Neuronal stem cell (in vitro differentiated cells): ENCODE results near the gene CHMP1A. TPM values are rescaled to one million over a fixed set of nuclear protein-coding genes. Genes with fewer than 3 reads are reported as not detected.

ENCODE experiments used
- DNase-seq: peaks from one replicate; pipeline ENCODE4 v3.0.0-alpha.2; 2013; ENCODE audit warnings: low spot score
- H2AFZ ChIP-seq: one replicate; pipeline ENCODE4 v1.6.1; 2013; ENCODE audit warnings: mild to moderate bottlenecking, low read length, inconsistent platforms
- H2AK5ac ChIP-seq: 2 replicates; pipeline ENCODE4 v1.6.1; 2013; ENCODE audit warnings: low read depth, mild to moderate bottlenecking, inconsistent platforms, low read length, moderate library complexity, mixed read lengths
- H2BK120ac ChIP-seq: 2 replicates; pipeline ENCODE4 v1.6.1; 2013; ENCODE audit warnings: low read depth, mild to moderate bottlenecking, inconsistent platforms, low read length, moderate library complexity, mixed read lengths
- H2BK12ac ChIP-seq: one replicate; pipeline ENCODE4 v1.6.1; 2013; ENCODE audit warnings: low read length, inconsistent platforms
- H2BK15ac ChIP-seq: 2 replicates; pipeline ENCODE4 v1.6.1; 2013; ENCODE audit warnings: mild to moderate bottlenecking, low read length, inconsistent platforms, mixed read lengths
- H2BK5ac ChIP-seq: one replicate; pipeline ENCODE4 v1.6.1; 2013; ENCODE audit warnings: inconsistent platforms, mild to moderate bottlenecking, low read length, moderate library complexity
- H3K14ac ChIP-seq: one replicate; pipeline ENCODE4 v1.6.1; 2013; ENCODE audit warnings: low read length, inconsistent platforms
- H3K18ac ChIP-seq: 2 replicates; pipeline ENCODE4 v1.6.1; 2013; ENCODE audit warnings: low read length, inconsistent platforms
- H3K23ac ChIP-seq: 2 replicates; pipeline ENCODE4 v1.6.1; 2013; ENCODE audit warnings: low read depth, mild to moderate bottlenecking, mixed read lengths, low read length, inconsistent platforms; ENCODE audit not compliant: poor library complexity
- H3K27ac ChIP-seq: replicated peaks from 3 replicates; pipeline ENCODE4 v1.5.1; 2013; ENCODE audit warnings: low read length, inconsistent platforms
- H3K27me3 ChIP-seq, 3 experiments: 2 replicates each; pipeline ENCODE4 v1.6.1; 2013; ENCODE audit warnings: low read length in 3 of 3, mild to moderate bottlenecking in 2 of 3, inconsistent platforms in 1 of 3, low read depth in 1 of 3, mixed read lengths in 1 of 3, moderate library complexity in 1 of 3; ENCODE audit not compliant: control insufficient read depth in 3 of 3, insufficient read depth in 3 of 3
- H3K36me3 ChIP-seq, 2 donors: replicated peaks in 1 of 2; 2 replicates each; pipeline ENCODE4 v1.6.1; 2013; ENCODE audit warnings: low read length in 2 of 2; ENCODE audit not compliant: control insufficient read depth in 2 of 2, insufficient read depth in 2 of 2
- H3K4ac ChIP-seq: 2 replicates; pipeline ENCODE4 v1.6.1; 2013; ENCODE audit warnings: inconsistent platforms, mild to moderate bottlenecking, low read length, moderate library complexity
- H3K4me1 ChIP-seq, 2 donors: 1 replicate in 1 of 2; 2 replicates in 1 of 2; pipeline ENCODE4 v1.6.1; 2013; ENCODE audit warnings: low read length in 2 of 2, low read depth in 1 of 2; ENCODE audit not compliant: control insufficient read depth in 2 of 2, insufficient read depth in 1 of 2
- H3K4me2 ChIP-seq: one replicate; pipeline ENCODE4 v1.6.1; 2013; ENCODE audit warnings: mild to moderate bottlenecking, low read length, inconsistent platforms; ENCODE audit not compliant: insufficient read depth, poor library complexity, severe bottlenecking
- H3K4me3 ChIP-seq, 2 donors: 2 replicates each; pipeline ENCODE4 v1.5.1; 2013; ENCODE audit warnings: low read length in 2 of 2, mild to moderate bottlenecking in 2 of 2, inconsistent platforms in 1 of 2, moderate library complexity in 1 of 2
- H3K79me1 ChIP-seq: one replicate; pipeline ENCODE4 v1.6.1; 2013; ENCODE audit warnings: low read depth, mild to moderate bottlenecking, inconsistent platforms, low read length, moderate library complexity
- H3K9ac ChIP-seq: one replicate; pipeline ENCODE4 v1.6.1; 2013; ENCODE audit warnings: mild to moderate bottlenecking, low read depth, low read length, inconsistent platforms; ENCODE audit not compliant: poor library complexity
- H3K9me3 ChIP-seq, 2 donors: replicated peaks in 1 of 2; 2 replicates each; pipeline versions ENCODE3 to v1.6.1; 2013; ENCODE audit warnings: low read length in 2 of 2, mild to moderate bottlenecking in 2 of 2, inconsistent platforms in 1 of 2, low read depth in 1 of 2, mixed read lengths in 1 of 2, moderate library complexity in 1 of 2; ENCODE audit not compliant: control insufficient read depth in 2 of 2, insufficient read depth in 1 of 2
- H4K8ac ChIP-seq: one replicate; pipeline ENCODE4 v1.6.1; 2013; ENCODE audit warnings: low read depth, mild to moderate bottlenecking, inconsistent platforms, low read length, moderate library complexity
- H4K91ac ChIP-seq: one replicate; pipeline ENCODE4 v1.6.1; 2013; ENCODE audit warnings: low read length, low read depth, mild to moderate bottlenecking, inconsistent platforms; ENCODE audit not compliant: poor library complexity
- WGBS, 2 donors: extraction: QIAGEN DNeasy Blood & Tissue Kit; methylation state at CpG; one replicate each; pipeline ENCODE4 v1.1.7; 2013; ENCODE audit warnings: missing lambda C conversion rate in 2 of 2, mixed read lengths in 1 of 2; ENCODE audit not compliant: insufficient read length in 2 of 2, insufficient replicate concordance in 1 of 2; ENCODE audit errors: extremely low coverage in 2 of 2; 5-methylcytosine and 5-hydroxymethylcytosine counted together
- polyA plus RNA-seq, 2 experiments: library from polyadenylated mRNA; stranded (reverse); fragments of 200-250 nt; gene quantifications; one replicate each; pipeline ENCODE4 v1.2.3, GENCODE V29; 2013

CHMP1A gene
- 44.9 TPM for polyA plus RNA-seq (2013, experiment 1 of 2)
- polyA plus RNA-seq (2013, experiment 2 of 2), result 44.1 TPM

DNA sequence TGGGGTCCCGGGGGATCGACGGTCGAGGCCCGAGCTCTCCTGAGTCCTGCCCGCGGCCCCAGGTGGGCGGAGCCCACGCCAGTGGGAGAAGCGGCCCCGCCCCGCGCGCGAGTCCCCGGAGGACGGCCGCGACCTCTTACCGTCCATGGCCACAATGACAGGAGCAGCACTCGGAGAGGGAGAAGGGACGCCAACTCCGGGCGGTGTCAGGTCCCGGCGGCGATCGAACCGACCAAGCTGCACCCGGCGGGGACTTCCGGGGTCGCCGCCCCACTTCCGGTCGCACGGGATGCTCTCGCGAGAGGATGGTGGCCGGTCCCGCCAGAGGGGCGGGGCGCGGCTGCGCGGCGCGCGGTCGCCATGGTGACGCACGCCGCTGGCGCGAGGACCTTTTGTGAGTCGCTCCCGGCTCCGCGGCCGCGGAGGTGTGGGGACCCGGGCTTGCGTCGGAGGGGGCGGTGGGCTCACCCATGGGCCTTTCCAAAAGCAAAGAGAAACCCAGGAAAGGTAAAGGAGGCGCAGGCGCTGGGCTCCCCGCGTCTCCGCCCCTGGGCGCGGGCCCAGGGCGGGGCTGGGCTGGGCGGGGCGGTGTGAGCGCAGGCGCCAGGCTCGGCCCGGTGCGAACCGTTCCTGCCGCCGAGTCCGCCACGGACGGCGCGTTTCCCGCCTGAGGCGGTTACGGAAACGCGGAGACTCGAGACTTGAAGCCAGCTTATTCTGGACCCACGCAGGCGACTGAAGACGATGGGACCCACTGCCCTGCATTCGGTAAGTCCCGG lies at the start of gene CHMP1A, which contains the start of gene SPATA33:
CHMP1A (minus strand) TSS at position 267 of the 779 bp plus-strand sequence; CDS start at position 147, 120 bp downstream.
SPATA33 (plus strand) TSS at position 395 of the 779 bp plus-strand sequence; CDS start at position 471, 76 bp downstream.
- Histone ChIP-seq H3K23ac (peak within 1 kb of the TSS; percentile 97), H3K18ac (peak within 1 kb of the TSS; percentile 97), H2BK12ac (no peak within 1 kb of the TSS), H3K36me3 (peaks cover 26 to 53% of the 10 kb centered on the region in 2 donors), H4K91ac (no peak within 1 kb of the TSS), H3K4ac (no peak within 1 kb of the TSS), H4K8ac (peak within 1 kb of the TSS; percentile 93), H3K14ac (peak within 1 kb of the TSS; percentile 100), H3K27ac (peak within 1 kb of the TSS; percentile 79), H3K9ac (peak within 1 kb of the TSS; percentile 99), H3K4me1 (peaks cover 4 to 8% of the 10 kb centered on the region in 2 donors), H3K4me3 (peak within 1 kb of the TSS; percentile 80 to 99), H3K4me2 (peak within 1 kb of the TSS; percentile 96), H3K9me3 (no peaks in the 10 kb centered on the region), H2BK5ac (peak within 1 kb of the TSS; percentile 39), H2AK5ac (peak within 1 kb of the TSS; percentile 84), H3K79me1 (peaks cover 25% of the 10 kb centered on the region), H2BK15ac (peak within 1 kb of the TSS; percentile 94), H3K27me3 (no peaks in the 10 kb centered on the region), H2BK120ac (peak within 1 kb of the TSS; percentile 17), H2AFZ (peak within 1 kb of the TSS; percentile 96)
- peak; percentile 89 for DNase-seq
- no CpG with 5 or more reads among the region's 99 CpGs for WGBS, 2 donors

DNA sequence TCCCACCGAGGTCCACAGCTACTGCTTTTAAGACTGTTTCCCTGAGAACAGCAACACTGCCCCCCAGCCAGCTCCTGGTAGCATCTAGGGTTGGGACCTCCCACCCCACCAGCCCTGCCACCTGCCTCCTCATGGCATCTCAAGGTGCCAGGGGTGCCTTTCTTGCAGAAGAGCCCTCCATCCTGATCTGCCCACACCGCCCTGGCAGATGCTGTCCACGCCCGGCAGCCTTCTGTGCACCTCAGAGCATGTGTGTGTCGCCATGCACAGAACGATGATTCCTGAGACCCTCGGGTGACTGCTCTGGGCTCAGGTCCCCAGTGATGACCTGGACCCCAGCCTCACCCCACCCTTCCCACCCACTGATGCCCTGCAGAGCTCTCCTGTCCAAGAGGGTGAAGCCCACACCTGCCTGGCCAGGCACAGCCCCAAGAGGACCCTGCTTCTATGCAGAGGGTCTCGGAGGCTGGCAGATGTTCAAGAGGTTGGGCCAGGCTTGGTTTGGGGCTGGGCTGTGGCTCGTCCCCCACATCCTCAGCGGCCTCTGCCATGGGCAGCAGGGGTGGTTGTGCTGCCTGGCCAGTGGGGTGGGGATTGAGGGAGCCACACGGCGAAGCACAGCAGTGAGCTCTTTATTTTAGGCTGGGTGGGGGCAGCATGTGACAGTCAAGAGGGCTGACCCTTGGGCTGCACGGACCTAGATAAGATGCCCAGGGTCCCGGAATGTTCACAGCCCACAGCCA lies 49.2 kb upstream of the CHMP1A start:
- Histone ChIP-seq H3K9me3 (no peaks in the 10 kb centered on the region), H3K9ac (peak overlapping the region; percentile 50), H3K4ac (no peak overlapping the region), H4K91ac (no peak overlapping the region), H2BK120ac (peak overlapping the region; percentile 31), H2BK12ac (no peak overlapping the region), H3K23ac (peak overlapping the region; percentile 37), H2AK5ac (peak overlapping the region; percentile 85), H3K36me3 (no peaks in the 10 kb centered on the region), H3K18ac (peak overlapping the region; percentile 35), H3K4me1 (peaks cover 4 to 12% of the 10 kb centered on the region in 2 donors), H2BK5ac (no peak overlapping the region), H3K4me2 (no peak overlapping the region), H2BK15ac (no peak overlapping the region), H3K14ac (no peak overlapping the region), H2AFZ (peak overlapping the region; percentile 75), H3K4me3 (no peak overlapping the region), H4K8ac (peak overlapping the region; percentile 23), H3K27ac (no peak overlapping the region), H3K27me3 (peaks cover 0 to 2% (median 0%) of the 10 kb centered on the region in 3 experiments), H3K79me1 (peaks cover 2% of the 10 kb centered on the region)
- no peak for DNase-seq
- WGBS, 2 donors, result no CpG with 5 or more reads among the region's 14 CpGs

DNA sequence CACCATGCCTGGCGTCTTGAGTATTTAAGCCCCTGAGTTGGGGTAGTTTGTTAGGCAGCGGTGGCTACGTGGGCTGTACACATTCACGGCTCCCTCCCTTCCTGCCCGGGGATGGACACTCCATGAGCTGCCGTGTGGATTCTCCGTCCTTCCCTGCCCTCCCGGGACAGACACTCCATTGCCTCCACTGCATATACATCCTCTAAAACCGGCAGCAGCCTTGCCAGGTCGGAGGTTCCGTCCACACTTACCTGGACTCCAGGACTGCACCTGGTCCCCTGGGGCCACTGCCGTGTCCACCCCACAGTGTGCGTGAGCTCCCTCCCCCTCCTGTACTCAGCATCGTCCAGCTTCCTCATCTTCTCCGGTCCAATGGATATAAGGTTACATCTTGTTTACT lies 47.5 kb upstream of the CHMP1A start:
- no peak overlapping the region for H3K4me3 ChIP-seq
- H3K4me1 ChIP-seq, result peaks cover 13 to 16% of the 10 kb centered on the region in 2 donors
- no peaks in the 10 kb centered on the region for H3K36me3 ChIP-seq
- H3K27me3 ChIP-seq, result peaks cover 0 to 2% (median 0%) of the 10 kb centered on the region in 3 experiments
- H4K8ac ChIP-seq, result no peak overlapping the region
- H3K18ac ChIP-seq, result peak overlapping the region; percentile 48
- H2BK12ac ChIP-seq, result no peak overlapping the region
- H3K4ac ChIP-seq, result peak overlapping the region; percentile 10
- H3K23ac ChIP-seq, result no peak overlapping the region
- H4K91ac ChIP-seq, result no peak overlapping the region
- H2BK5ac ChIP-seq, result no peak overlapping the region
- no peak overlapping the region for H2AFZ ChIP-seq
- no peak overlapping the region for H2BK120ac ChIP-seq
- H2BK15ac ChIP-seq, result peak overlapping the region; percentile 85
- peaks cover 7% of the 10 kb centered on the region for H3K79me1 ChIP-seq
- DNase-seq, result no peak
- no peak overlapping the region for H3K27ac ChIP-seq
- no peaks in the 10 kb centered on the region for H3K9me3 ChIP-seq
- H2AK5ac ChIP-seq, result peak overlapping the region; percentile 89
- no CpG with 5 or more reads among the region's 15 CpGs for WGBS, 2 donors
- no peak overlapping the region for H3K4me2 ChIP-seq
- H3K9ac ChIP-seq, result peak overlapping the region; percentile 70
- peak overlapping the region; percentile 71 for H3K14ac ChIP-seq
